ENCODE data around the gene TSPYL1. TPM values are rescaled to one million over a fixed set of nuclear protein-coding genes. Genes with fewer than 3 reads are reported as not detected.

Gene TSPYL1
- total RNA-seq, 1 experiment from 2014 or later = 68.6 TPM

DNA sequence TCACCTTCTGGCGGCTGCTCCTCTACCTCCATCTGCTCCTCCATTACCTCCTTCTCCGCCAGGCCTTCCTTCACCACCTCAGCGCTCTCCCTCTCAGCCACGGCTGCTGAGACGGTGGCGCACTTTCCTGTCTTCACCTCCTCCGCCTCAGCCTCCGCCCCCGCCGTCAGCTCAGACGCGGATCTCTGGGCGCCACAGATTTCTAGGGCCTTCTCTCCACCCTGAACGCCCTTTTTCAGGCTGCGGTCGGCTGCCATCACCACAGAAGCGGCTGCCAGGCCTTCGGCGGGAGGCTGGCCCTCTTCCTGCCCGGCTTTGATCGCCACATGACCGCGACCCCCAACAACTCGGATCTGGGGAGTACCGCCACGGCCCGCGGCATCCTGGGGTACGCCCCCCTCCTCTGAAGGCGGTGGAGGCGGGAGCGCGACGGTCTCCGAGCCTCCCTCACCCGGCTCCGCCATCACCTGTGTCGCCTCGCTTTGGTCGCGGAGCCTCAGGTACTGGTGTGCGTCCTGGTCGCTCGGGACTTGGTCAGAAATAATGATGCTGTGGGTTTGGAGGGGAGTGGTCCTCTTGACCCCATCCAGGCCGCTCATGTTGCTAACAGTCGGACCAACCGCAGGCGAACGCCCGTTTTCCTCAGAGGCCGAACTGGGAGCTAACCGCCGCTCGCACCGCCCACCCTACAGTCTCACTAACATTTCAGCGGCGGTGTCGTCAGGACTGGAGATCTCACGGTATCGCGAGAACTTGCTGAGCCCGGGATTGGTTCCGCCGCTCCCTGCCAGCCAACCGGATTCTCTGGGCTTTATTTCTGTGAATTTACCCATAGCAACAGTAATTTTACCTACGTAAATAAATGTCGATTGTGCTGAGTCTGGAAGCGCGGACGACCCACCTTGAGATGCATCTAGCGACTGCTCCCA lies at the start of gene TSPYL1 (continued):
- TF ChIP-seq SMAD3 (CRISPR knock-in tag; IDR thresholded peaks at IDR 0.05; ENCODE audit: borderline replicate concordance) (no peak), CREB1 (CRISPR knock-in tag; IDR thresholded peaks at IDR 0.05) (no peak), RELA (CRISPR knock-in tag; IDR thresholded peaks at IDR 0.05; ENCODE audit: borderline replicate concordance) (no peak), ATF1 (CRISPR knock-in tag; IDR thresholded peaks at IDR 0.05) (0 out of 2 replicates have a peak, but pooled peaks have one; percentile 43), NFYB (CRISPR knock-in tag; conservative IDR thresholded peaks at IDR 0.05; ENCODE audit: low read depth) (peak; percentile 72), NR2C2 (CRISPR knock-in tag; IDR thresholded peaks at IDR 0.05) (no peak), NR3C1 (CRISPR knock-in tag; conservative IDR thresholded peaks at IDR 0.05; ENCODE audit: low read depth) (0 out of 2 replicates have a peak, but pooled peaks have one; percentile 41), CREM (CRISPR knock-in tag; IDR thresholded peaks at IDR 0.05) (peak; percentile 61), ZNF121 (CRISPR knock-in tag; IDR thresholded peaks at IDR 0.05) (no peak), ELF4 (CRISPR knock-in tag; IDR thresholded peaks at IDR 0.05; ENCODE audit: low read depth) (no peak), SMAD4 (CRISPR knock-in tag; IDR thresholded peaks at IDR 0.05) (0 out of 2 replicates have a peak, but pooled peaks have one; percentile 23), ZNF138 (CRISPR knock-in tag; conservative IDR thresholded peaks at IDR 0.05) (peak; percentile 69; the same call in 1 of the 2 replicates), ETV6 (CRISPR knock-in tag; IDR thresholded peaks at IDR 0.05) (0 out of 2 replicates have a peak, but pooled peaks have one; percentile 14), GTF2I (CRISPR knock-in tag; conservative IDR thresholded peaks at IDR 0.05) (no peak), FOXK1 (CRISPR knock-in tag; IDR thresholded peaks at IDR 0.05) (peak; percentile 43), TEAD4 (CRISPR knock-in tag; IDR thresholded peaks at IDR 0.05) (no peak), SOX15 (CRISPR knock-in tag; IDR thresholded peaks at IDR 0.05) (no peak), GABPB1 (CRISPR knock-in tag; IDR thresholded peaks at IDR 0.05) (peak; percentile 79), ESRRA (CRISPR knock-in tag; IDR thresholded peaks at IDR 0.05; ENCODE audit: borderline replicate concordance) (0 out of 2 replicates have a peak, but pooled peaks have one; percentile 50), SP1 (CRISPR knock-in tag; conservative IDR thresholded peaks at IDR 0.05) (0 out of 2 replicates have a peak, but pooled peaks have one; percentile 27)
- TF ChIP-seq, protein P1, sequence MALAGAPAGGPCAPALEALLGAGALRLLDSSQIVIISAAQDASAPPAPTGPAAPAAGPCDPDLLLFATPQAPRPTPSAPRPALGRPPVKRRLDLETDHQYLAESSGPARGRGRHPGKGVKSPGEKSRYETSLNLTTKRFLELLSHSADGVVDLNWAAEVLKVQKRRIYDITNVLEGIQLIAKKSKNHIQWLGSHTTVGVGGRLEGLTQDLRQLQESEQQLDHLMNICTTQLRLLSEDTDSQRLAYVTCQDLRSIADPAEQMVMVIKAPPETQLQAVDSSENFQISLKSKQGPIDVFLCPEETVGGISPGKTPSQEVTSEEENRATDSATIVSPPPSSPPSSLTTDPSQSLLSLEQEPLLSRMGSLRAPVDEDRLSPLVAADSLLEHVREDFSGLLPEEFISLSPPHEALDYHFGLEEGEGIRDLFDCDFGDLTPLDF (CRISPR knock-in tag; IDR thresholded peaks at IDR 0.05) = 0 out of 2 replicates have a peak, but pooled peaks have one; percentile 20
- TF ChIP-seq, protein P2, sequence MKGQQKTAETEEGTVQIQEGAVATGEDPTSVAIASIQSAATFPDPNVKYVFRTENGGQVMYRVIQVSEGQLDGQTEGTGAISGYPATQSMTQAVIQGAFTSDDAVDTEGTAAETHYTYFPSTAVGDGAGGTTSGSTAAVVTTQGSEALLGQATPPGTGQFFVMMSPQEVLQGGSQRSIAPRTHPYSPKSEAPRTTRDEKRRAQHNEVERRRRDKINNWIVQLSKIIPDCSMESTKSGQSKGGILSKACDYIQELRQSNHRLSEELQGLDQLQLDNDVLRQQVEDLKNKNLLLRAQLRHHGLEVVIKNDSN (CRISPR knock-in tag; IDR thresholded peaks at IDR 0.05) = peak; percentile 52; the same call in 1 of the 2 replicates
- TF ChIP-seq, protein P3, sequence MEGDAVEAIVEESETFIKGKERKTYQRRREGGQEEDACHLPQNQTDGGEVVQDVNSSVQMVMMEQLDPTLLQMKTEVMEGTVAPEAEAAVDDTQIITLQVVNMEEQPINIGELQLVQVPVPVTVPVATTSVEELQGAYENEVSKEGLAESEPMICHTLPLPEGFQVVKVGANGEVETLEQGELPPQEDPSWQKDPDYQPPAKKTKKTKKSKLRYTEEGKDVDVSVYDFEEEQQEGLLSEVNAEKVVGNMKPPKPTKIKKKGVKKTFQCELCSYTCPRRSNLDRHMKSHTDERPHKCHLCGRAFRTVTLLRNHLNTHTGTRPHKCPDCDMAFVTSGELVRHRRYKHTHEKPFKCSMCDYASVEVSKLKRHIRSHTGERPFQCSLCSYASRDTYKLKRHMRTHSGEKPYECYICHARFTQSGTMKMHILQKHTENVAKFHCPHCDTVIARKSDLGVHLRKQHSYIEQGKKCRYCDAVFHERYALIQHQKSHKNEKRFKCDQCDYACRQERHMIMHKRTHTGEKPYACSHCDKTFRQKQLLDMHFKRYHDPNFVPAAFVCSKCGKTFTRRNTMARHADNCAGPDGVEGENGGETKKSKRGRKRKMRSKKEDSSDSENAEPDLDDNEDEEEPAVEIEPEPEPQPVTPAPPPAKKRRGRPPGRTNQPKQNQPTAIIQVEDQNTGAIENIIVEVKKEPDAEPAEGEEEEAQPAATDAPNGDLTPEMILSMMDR (IDR thresholded peaks at IDR 0.05) = no peak
- TF ChIP-seq, protein P4, sequence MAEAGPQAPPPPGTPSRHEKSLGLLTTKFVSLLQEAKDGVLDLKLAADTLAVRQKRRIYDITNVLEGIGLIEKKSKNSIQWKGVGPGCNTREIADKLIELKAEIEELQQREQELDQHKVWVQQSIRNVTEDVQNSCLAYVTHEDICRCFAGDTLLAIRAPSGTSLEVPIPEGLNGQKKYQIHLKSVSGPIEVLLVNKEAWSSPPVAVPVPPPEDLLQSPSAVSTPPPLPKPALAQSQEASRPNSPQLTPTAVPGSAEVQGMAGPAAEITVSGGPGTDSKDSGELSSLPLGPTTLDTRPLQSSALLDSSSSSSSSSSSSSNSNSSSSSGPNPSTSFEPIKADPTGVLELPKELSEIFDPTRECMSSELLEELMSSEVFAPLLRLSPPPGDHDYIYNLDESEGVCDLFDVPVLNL (CRISPR knock-in tag; IDR thresholded peaks at IDR 0.05; ENCODE audit: borderline replicate concordance, low read depth) = no peak
- TF ChIP-seq, protein P5, sequence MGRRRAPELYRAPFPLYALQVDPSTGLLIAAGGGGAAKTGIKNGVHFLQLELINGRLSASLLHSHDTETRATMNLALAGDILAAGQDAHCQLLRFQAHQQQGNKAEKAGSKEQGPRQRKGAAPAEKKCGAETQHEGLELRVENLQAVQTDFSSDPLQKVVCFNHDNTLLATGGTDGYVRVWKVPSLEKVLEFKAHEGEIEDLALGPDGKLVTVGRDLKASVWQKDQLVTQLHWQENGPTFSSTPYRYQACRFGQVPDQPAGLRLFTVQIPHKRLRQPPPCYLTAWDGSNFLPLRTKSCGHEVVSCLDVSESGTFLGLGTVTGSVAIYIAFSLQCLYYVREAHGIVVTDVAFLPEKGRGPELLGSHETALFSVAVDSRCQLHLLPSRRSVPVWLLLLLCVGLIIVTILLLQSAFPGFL (CRISPR knock-in tag; IDR thresholded peaks at IDR 0.05; ENCODE audit: borderline replicate concordance) = 0 out of 2 replicates have a peak, but pooled peaks have one; percentile 49
- TF ChIP-seq, protein P6, sequence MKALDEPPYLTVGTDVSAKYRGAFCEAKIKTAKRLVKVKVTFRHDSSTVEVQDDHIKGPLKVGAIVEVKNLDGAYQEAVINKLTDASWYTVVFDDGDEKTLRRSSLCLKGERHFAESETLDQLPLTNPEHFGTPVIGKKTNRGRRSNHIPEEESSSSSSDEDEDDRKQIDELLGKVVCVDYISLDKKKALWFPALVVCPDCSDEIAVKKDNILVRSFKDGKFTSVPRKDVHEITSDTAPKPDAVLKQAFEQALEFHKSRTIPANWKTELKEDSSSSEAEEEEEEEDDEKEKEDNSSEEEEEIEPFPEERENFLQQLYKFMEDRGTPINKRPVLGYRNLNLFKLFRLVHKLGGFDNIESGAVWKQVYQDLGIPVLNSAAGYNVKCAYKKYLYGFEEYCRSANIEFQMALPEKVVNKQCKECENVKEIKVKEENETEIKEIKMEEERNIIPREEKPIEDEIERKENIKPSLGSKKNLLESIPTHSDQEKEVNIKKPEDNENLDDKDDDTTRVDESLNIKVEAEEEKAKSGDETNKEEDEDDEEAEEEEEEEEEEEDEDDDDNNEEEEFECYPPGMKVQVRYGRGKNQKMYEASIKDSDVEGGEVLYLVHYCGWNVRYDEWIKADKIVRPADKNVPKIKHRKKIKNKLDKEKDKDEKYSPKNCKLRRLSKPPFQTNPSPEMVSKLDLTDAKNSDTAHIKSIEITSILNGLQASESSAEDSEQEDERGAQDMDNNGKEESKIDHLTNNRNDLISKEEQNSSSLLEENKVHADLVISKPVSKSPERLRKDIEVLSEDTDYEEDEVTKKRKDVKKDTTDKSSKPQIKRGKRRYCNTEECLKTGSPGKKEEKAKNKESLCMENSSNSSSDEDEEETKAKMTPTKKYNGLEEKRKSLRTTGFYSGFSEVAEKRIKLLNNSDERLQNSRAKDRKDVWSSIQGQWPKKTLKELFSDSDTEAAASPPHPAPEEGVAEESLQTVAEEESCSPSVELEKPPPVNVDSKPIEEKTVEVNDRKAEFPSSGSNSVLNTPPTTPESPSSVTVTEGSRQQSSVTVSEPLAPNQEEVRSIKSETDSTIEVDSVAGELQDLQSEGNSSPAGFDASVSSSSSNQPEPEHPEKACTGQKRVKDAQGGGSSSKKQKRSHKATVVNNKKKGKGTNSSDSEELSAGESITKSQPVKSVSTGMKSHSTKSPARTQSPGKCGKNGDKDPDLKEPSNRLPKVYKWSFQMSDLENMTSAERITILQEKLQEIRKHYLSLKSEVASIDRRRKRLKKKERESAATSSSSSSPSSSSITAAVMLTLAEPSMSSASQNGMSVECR (CRISPR knock-in tag; IDR thresholded peaks at IDR 0.05; ENCODE audit: borderline replicate concordance) = peak; percentile 60; the same call in 1 of the 2 replicates
- TF ChIP-seq, protein P7, sequence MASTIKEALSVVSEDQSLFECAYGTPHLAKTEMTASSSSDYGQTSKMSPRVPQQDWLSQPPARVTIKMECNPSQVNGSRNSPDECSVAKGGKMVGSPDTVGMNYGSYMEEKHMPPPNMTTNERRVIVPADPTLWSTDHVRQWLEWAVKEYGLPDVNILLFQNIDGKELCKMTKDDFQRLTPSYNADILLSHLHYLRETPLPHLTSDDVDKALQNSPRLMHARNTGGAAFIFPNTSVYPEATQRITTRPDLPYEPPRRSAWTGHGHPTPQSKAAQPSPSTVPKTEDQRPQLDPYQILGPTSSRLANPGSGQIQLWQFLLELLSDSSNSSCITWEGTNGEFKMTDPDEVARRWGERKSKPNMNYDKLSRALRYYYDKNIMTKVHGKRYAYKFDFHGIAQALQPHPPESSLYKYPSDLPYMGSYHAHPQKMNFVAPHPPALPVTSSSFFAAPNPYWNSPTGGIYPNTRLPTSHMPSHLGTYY (CRISPR knock-in tag; IDR thresholded peaks at IDR 0.05) = no peak
